GM21619 (cell line): Measurements from ENCODE around the gene SCAI.
"Not testable (repeated sequence)": the region's sequence is repeated elsewhere in the genome, so short reads cannot be mapped to it uniquely, and the experiment has no call there.

Experiments used
- ATAC-seq: cut with Tn5 transposase; IDR thresholded peaks from one replicate; pipeline ENCODE4 v1.9.1; 2021; ENCODE audit not compliant: unreplicated experiment

Gene SCAI

GRCh38 chr9:125143377-125144090 is at the start of gene SCAI:
TSS of gene SCAI (minus strand) at chr9:125143528. CDS start at chr9:125143437, 91 bp downstream.
- peak; percentile 98 for ATAC-seq

GRCh38 chr9:125190361-125190801 is 47.1 kb upstream of the SCAI start:
- no peak for ATAC-seq

GRCh38 chr9:125189361-125190289 is 46.3 kb upstream of the SCAI start, which contains the start of gene PPP6C:
TSS of gene PPP6C (minus strand) at chr9:125189803. CDS start at chr9:125189718, 85 bp downstream.
- ATAC-seq, result peak; percentile 97

GRCh38 chr9:125189011-125189360 is 45.7 kb upstream of the SCAI start:
- ATAC-seq, result peak; percentile 19

GRCh38 chr9:125183561-125183960 is 40.2 kb upstream of the SCAI start:
- ATAC-seq, result no peak

GRCh38 chr9:125183054-125183453 is 39.7 kb upstream of the SCAI start:
- ATAC-seq, result no peak

- ATAC-seq, result not testable (repeated sequence)
These were observed 38.4 kb upstream of the SCAI start for GRCh38 chr9:125181756-125182155.

- no peak for ATAC-seq
These were observed 37.5 kb upstream of the SCAI start for GRCh38 chr9:125180876-125181275.

- not testable (repeated sequence) for ATAC-seq
These were observed 36.4 kb upstream of the SCAI start for GRCh38 chr9:125179776-125180175.

GRCh38 chr9:125177888-125178287 is 34.6 kb upstream of the SCAI start:
- ATAC-seq, result no peak

- ATAC-seq, result no peak
These were observed 33.3 kb upstream of the SCAI start for GRCh38 chr9:125176636-125177035.

GRCh38 chr9:125172031-125172755 is 28.9 kb upstream of the SCAI start:
- no peak for ATAC-seq

- ATAC-seq, result no peak
These were observed 26.6 kb upstream of the SCAI start for GRCh38 chr9:125169895-125170294.

- no peak for ATAC-seq
These were observed 23.4 kb upstream of the SCAI start for GRCh38 chr9:125166762-125167161.

- not testable (repeated sequence) for ATAC-seq
These were observed 19.6 kb upstream of the SCAI start for GRCh38 chr9:125162891-125163290.

- no peak for ATAC-seq
These were observed 18.1 kb upstream of the SCAI start for GRCh38 chr9:125161284-125161918.

GRCh38 chr9:125160750-125161149 is 17.4 kb upstream of the SCAI start:
- no peak for ATAC-seq

- ATAC-seq, result no peak
These were observed 13.2 kb upstream of the SCAI start for GRCh38 chr9:125156551-125156950.

- no peak for ATAC-seq
These were observed 10.5 kb upstream of the SCAI start for GRCh38 chr9:125153712-125154367.

GRCh38 chr9:125151730-125152129 is 8.4 kb upstream of the SCAI start:
- no peak for ATAC-seq
